Transverse colon (tissue), 4 donors: ENCODE results near the gene C3orf62.

ENCODE experiments used
- EP300 ChIP-seq: sonication (generic); formaldehyde crosslinking; IDR thresholded peaks from one replicate; pipeline ENCODE4 v1.6.1; 2017; ENCODE audit warnings: antibody characterized with exemption, low read depth
- POLR2A ChIP-seq: fragments of 450-650 bp; IDR thresholded peaks from one replicate; pipeline ENCODE4 v1.6.1; 2016; ENCODE audit warnings: antibody characterized with exemption, mild to moderate bottlenecking, moderate library complexity
- POLR2AphosphoS5 ChIP-seq, 3 donors: sonication (generic); formaldehyde crosslinking; IDR thresholded peaks; one replicate each; pipeline ENCODE4 v1.6.1; 2016; ENCODE audit warnings: antibody characterized with exemption in 3 of 3
- TF ChIP-seq, protein P1 (sequence below), 5 experiments: fragments of 200-600 bp in 3 of 5; fragments of 450-650 bp in 2 of 5; sonication (generic) in 3 of 5; IDR thresholded peaks; 1 replicate in 2 of 5; 2 replicates in 3 of 5; pipeline ENCODE4 v1.5.1; 2016 to 2017; ENCODE audit warnings: antibody characterized with exemption in 5 of 5, inconsistent platforms in 3 of 5, mild to moderate bottlenecking in 2 of 5, moderate library complexity in 1 of 5

DNA sequence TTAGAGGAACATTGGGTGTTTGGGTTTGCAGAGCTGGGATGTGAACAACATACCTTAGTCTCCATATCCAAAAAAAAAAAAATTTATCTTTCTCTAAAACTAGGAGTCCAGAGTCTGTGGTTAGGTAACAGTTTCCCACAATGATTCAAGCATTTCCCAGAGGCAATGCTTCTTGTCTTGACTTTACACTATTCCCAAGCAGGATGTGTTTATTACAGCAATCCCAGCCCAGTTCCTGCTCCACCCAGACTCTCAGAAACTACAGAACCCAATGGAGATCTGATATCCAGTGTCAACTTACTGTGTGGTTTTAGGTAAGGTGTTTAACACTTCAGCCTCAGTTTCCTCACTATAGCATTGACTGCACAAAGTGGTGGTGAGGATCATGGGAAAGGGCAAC is 2.3 kb upstream of the C3orf62 start:
- TF ChIP-seq, protein P1, sequence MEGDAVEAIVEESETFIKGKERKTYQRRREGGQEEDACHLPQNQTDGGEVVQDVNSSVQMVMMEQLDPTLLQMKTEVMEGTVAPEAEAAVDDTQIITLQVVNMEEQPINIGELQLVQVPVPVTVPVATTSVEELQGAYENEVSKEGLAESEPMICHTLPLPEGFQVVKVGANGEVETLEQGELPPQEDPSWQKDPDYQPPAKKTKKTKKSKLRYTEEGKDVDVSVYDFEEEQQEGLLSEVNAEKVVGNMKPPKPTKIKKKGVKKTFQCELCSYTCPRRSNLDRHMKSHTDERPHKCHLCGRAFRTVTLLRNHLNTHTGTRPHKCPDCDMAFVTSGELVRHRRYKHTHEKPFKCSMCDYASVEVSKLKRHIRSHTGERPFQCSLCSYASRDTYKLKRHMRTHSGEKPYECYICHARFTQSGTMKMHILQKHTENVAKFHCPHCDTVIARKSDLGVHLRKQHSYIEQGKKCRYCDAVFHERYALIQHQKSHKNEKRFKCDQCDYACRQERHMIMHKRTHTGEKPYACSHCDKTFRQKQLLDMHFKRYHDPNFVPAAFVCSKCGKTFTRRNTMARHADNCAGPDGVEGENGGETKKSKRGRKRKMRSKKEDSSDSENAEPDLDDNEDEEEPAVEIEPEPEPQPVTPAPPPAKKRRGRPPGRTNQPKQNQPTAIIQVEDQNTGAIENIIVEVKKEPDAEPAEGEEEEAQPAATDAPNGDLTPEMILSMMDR (IDR thresholded peaks at IDR 0.05), result no peak
- TF ChIP-seq POLR2A (no peak), EP300 (no peak), POLR2AphosphoS5 (IDR thresholded peaks at IDR 0.05) (peak in 2 of 3 donors; percentile 9 to 11)
